AG09319 (cell line): Measurements from ENCODE around the gene CCDC85A.

ENCODE experiments used
- DNase-seq: peaks from one replicate; pipeline ENCODE4 v3.0.0-alpha.2; 2010; ENCODE audit warnings: low read depth; ENCODE audit errors: extremely low read depth
- TF ChIP-seq, protein P1 (sequence below): IDR thresholded peaks from 2 replicates; pipeline ENCODE4 v1.5.1; 2011; ENCODE audit warnings: low read depth, mild to moderate bottlenecking, inconsistent platforms, low read length, moderate library complexity

The CCDC85A gene

GRCh38 chr2:56379066-56379465, 195.3 kb downstream of the CCDC85A start:
- DNase-seq: no peak
- TF ChIP-seq, protein P1, sequence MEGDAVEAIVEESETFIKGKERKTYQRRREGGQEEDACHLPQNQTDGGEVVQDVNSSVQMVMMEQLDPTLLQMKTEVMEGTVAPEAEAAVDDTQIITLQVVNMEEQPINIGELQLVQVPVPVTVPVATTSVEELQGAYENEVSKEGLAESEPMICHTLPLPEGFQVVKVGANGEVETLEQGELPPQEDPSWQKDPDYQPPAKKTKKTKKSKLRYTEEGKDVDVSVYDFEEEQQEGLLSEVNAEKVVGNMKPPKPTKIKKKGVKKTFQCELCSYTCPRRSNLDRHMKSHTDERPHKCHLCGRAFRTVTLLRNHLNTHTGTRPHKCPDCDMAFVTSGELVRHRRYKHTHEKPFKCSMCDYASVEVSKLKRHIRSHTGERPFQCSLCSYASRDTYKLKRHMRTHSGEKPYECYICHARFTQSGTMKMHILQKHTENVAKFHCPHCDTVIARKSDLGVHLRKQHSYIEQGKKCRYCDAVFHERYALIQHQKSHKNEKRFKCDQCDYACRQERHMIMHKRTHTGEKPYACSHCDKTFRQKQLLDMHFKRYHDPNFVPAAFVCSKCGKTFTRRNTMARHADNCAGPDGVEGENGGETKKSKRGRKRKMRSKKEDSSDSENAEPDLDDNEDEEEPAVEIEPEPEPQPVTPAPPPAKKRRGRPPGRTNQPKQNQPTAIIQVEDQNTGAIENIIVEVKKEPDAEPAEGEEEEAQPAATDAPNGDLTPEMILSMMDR: no peak

DNA sequence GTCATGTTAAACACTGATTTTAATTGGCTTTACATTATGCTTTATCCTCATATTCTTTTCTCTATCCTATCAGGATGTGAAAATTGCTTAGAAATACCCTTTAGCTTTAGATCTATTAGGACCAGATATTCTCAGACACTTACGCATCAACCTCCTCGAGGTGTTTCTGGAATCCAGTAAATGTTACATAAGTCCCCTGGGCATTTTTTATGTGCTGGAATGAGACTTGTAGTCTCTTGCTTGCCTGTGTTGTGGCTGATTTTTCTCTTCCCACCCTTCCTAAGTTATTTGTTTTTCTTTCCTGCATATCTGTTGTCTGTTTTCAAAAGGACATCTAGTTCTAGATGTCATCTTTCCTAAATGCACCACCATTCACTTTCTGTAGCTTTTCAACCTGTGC, 197.1 kb downstream of the CCDC85A start:
- DNase-seq: no peak
- TF ChIP-seq, protein P1: no peak

- TF ChIP-seq, protein P1: no peak
- DNase-seq: no peak
Observed at GRCh38 chr2:56382466-56382865, 198.7 kb downstream of the CCDC85A start.

- DNase-seq: no peak
- TF ChIP-seq, protein P1: no peak
Observed at GRCh38 chr2:56386657-56387056, 202.9 kb downstream of the CCDC85A start.

- TF ChIP-seq, protein P1: no peak
- no peak for DNase-seq
Observed at GRCh38 chr2:56390644-56391043, 206.9 kb downstream of the CCDC85A start.

GRCh38 chr2:56410140-56410539, 226.3 kb downstream of the CCDC85A start:
- TF ChIP-seq, protein P1: no peak
- no peak for DNase-seq

- TF ChIP-seq, protein P1: no peak
- DNase-seq: no peak
Observed at GRCh38 chr2:56416500-56417176, 232.8 kb downstream of the CCDC85A start.
